Amniotic stem cell (primary cell): ENCODE results near the gene NCKAP5.

Experiments used
- DNase-seq: peaks from one replicate; lab custom pipeline; 2025; lab: John Stamatoyannopoulos, UW

The NCKAP5 gene

GRCh38 chr2:133458280-133458679 lies 110.0 kb downstream of the NCKAP5 start:
- DNase-seq, result no peak

DNA sequence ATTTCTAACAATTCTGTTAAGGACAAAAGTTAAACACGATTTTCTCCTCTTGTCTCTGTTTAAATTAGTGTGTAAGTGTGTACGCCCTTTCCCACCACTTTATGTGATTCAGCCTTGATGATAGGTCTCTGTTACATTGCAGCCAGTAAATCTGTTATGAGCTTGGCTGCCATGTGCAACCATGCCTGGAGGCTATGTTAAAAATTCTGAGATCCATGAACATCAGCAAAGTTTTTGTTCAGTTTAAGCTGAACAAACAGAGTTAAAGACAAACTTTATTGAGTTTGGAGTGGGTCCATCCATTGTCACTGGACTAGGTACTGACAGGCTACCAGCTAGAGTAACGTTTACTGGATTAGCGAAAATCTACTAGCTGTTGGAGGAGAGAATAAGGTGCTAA lies 110.4 kb downstream of the NCKAP5 start:
- no peak for DNase-seq

- DNase-seq, result no peak
Measured at GRCh38 chr2:133456971-133457370, 111.3 kb downstream of the NCKAP5 start.

GRCh38 chr2:133456156-133456555 lies 112.1 kb downstream of the NCKAP5 start:
- DNase-seq, result no peak

DNA sequence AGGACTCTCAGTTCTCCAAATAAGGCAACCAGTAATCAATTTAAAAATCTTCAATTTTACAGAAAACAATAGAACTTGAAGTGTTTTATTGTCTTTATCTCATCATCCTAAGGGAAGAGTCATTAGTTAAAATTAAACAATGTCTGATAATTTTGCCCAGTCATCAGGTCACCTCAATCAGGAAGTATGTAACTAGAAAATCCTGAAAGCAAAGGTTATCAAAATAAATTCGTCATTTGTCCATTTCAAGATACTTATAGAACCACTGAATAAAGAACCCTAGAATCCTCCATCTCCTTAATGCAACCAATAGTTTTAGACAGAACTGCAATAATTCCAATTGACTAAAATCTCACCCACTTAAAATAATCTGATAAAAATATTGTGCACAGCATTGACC lies 115.2 kb downstream of the NCKAP5 start:
- no peak for DNase-seq

DNA sequence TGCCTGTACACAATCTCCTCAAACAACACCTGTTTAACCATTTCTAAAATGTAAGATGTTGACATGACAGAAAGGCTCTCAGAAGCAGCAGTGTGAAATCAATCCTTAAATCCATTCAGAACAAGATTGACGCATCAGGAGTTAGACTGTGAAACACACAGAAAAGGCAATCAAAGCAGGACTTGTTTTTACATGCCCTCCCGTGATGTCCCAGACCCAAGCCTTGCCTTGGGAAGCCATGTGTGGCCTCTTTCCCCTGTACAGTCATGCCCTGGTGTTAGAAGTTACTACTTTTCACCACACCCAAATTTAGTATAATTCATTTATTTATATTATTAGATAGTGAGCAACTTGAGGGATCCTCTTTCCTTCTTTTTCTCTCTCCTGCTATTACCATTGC lies 115.7 kb downstream of the NCKAP5 start:
- DNase-seq, result no peak

- no peak for DNase-seq
Measured at GRCh38 chr2:133452146-133452545, 116.1 kb downstream of the NCKAP5 start.

DNA sequence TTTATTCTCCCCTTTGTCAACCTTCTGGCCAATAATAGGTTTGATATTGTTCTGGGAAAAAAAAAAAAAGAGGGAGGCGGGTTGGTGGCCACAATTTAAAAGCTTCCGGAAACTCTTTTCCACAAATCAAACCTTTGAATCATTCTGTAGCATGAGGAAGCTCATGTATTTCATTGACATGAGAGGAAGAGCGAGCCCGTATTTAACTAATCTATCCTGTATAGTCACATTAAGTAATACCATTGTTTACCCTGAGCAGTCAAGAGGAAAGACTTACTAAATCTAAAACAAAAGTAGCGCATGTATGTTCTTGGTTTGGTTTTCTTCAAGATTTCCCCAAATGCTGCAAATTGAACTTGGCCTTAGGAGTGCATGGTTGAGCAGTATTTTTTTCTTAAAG lies 120.1 kb downstream of the NCKAP5 start:
- no peak for DNase-seq

DNA sequence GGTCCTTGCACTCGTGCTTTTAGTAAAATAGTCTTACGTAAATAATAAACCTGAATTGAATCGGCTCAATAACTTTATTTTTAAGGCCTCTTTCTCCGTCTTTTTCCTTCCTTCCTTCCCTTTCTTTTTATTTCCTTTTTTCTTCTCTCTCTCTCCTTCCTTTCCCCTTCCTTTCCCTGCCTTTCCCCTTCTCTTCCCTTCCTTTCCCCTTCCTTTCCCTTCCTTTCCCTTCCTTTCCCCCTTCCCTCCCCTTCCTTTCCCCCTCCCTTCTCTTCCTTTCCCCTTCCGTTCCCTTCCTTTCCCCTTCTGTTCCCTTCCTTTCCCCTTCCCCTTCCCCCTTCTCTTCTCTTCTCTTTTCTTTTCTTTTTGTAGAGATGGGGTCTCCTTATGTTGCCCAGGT lies 121.0 kb downstream of the NCKAP5 start:
- DNase-seq, result no peak

DNA sequence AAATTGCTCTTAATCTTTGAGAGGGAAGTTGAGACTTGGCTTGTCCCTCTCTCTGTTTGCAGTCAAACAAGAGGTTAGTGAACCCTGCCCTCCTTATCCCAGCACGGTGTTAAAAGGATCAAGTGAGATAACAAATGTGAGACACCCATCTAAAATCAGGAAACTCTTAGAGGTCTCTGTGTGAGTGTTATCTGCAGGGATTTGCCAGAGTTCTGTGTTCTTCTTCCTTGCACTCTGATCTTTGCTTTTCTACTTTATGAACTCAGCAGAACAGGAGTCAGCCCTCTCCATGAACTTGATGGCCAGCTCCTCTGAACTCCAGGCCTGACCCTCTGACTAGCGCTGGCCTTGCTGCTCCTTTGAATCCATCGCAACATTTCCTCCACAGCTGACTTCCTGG lies 123.8 kb downstream of the NCKAP5 start:
- no peak for DNase-seq

DNA sequence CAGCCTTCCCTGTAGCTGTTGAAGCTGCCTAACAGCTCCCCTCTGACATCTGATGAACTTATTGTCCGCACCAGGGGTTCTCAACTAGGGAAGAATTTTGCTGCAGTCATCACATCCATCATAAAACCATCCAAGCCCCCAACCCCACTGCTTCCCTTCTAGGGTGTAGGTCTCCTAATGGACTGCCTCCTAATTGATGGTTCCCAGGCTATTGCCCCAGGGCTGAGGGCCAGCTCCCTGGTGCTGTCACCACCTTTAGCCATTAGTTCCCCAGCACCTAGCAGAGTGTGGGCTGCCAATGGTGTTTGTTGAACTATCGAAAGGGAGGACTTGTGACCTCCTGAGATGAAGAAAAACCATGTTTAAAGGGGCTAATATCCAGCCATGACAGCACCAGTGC lies 125.9 kb downstream of the NCKAP5 start:
- no peak for DNase-seq

GRCh38 chr2:133439565-133439920 lies 128.7 kb downstream of the NCKAP5 start:
- no peak for DNase-seq

GRCh38 chr2:133438848-133439564 lies 129.3 kb downstream of the NCKAP5 start:
- no peak for DNase-seq

DNA sequence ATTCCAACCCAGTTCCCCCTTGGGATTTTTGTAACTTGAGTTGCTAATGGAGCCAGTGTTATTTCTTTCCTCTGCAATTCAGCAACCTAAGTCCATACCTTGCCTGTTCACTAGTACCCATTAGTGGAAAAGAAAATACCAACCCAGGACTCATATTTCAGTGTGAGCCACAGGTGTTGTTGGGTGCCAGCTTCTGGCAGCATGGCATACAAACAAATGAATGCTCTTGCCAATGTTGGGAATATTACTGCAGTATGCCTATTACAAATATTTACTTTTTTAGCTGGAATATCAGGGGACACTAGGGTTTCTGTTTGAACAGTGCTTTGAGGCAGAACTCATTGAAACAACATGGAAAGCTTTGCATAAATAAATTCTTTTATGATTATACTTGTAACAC lies 130.2 kb downstream of the NCKAP5 start:
- no peak for DNase-seq

DNA sequence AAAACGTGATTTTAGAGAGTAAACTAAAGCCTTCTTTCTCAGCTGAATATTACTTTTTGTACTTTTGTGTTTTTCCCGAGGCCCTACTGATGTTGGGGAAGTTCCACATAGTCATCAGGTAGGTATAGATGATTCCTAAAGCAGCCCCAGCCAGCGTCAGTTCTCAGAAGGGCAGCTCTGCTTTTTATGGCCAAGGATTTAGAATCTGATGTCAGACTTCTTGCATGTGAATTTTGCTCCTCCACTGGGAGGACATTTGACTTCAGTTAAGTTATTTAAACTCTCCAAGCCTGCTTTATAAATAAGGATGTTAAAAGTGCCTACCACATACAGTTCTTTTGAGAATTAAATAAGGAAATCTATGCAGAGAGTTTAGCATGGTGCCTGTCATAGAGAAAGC lies 130.8 kb downstream of the NCKAP5 start:
- no peak for DNase-seq

DNA sequence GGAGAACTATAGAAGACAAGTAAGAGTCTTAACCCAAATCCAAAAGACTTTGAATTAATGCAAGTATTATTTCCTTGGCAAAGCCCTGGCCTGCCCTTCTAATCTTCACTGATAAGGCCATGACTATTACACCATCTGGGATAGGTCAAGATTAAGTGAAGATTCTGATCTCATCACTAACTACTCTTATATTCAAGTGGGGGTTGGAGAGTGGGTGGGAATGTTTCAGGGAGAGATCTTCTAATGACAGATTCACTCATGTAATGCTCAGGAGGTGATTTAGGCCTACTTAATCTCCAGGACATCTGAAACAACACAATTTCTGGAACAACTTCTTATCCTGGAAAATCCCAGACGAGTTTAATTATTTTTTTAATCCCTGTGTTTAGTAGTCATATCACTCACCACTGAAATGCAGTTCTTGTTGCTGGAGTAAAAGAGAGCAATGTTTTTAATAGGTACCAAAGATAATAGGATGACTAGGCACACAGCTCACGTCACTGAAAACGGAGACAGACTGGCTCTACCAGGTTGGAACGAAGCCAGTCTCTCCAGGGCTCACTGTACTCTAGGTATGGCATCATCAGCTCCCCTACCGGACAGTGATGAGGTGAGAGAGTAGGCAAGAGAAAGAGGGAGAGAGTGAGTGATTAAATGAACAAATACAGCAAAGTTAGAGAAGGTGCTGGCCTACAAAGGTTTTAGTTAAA lies 133.1 kb downstream of the NCKAP5 start:
- DNase-seq, result no peak

- DNase-seq, result no peak
Measured at GRCh38 chr2:133433455-133434451, 134.5 kb downstream of the NCKAP5 start.

DNA sequence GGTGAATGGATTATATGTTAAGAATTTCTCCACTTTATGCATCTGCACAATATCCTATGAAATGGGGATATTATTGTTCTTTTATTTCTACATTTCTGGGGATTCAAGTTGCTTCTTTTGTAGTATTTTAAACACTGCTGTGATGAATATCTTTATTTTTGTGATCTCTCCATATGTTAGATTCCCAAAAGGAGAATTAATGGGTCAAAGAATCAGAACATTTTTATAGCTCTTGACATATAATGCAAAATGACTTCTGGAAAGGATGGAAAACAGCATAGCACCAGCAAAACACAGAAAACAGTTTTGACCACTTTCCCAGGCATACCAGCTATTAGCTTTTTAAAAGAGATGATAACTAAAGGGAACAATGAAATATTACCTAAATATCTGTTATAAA lies 135.5 kb downstream of the NCKAP5 start:
- DNase-seq, result no peak

DNA sequence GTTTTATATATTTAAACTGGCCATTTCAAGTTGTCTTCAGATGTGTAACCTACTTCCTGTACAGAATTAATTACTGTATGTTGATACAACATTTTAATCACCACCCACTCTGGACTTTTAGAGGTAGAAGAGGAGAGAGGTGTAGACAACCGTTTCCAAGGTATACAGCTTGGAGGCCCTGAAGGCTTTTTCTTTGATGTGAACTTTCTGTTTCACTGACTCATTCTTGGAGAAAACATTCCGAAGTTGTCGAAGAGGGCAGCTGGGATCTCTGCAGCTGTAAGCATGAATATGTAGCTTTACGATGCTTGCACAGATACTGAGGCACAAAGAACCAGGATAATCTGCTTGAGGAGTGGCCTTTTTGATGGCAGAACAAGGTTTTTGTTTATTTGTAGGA lies 137.0 kb downstream of the NCKAP5 start:
- no peak for DNase-seq

DNA sequence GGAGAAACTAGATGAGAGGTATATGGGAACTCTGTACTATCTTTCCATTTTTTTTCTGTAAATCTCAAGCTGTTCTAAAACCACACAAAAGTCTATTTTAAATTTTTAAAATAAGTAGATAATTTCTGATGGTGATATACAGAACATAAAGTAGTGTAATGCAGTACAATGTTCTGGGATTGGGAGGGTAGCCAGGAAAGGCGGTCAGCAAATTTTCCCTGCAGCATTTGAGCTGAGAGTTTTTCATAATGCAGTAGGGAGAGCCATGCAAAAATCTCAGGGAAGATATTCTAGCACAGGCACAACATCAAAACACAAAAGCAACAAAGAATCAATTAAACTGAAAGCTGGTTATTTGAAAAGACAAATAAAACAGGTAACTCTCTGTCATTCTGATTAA lies 141.5 kb downstream of the NCKAP5 start:
- DNase-seq, result no peak

GRCh38 chr2:133425612-133426011 lies 142.7 kb downstream of the NCKAP5 start:
- no peak for DNase-seq

- no peak for DNase-seq
Measured at GRCh38 chr2:133424876-133425275, 143.4 kb downstream of the NCKAP5 start.

GRCh38 chr2:133422931-133423351 lies 145.3 kb downstream of the NCKAP5 start:
- DNase-seq, result no peak
